GM12891 (cell line): ENCODE measurements around the gene OLA1.

Experiments used
- PAX5 ChIP-seq: IDR thresholded peaks from 2 replicates; pipeline ENCODE4 v1.6.1; 2011; ENCODE audit warnings: low read length, moderate library complexity, mild to moderate bottlenecking; ENCODE audit not compliant: insufficient read depth, severe bottlenecking
- POLR2A ChIP-seq: IDR thresholded peaks from 2 replicates; pipeline ENCODE4 v1.6.1; 2011; ENCODE audit warnings: low read depth, low read length, control low read depth
- POLR2AphosphoS5 ChIP-seq: IDR thresholded peaks from 2 replicates; pipeline ENCODE4 v1.6.1; 2011; ENCODE audit warnings: low read depth, low read length, control low read depth

- TF ChIP-seq POLR2A = no peak
- no peak for TF ChIP-seq POLR2AphosphoS5
- TF ChIP-seq PAX5 = no peak
Observed at GRCh38 chr2:174248998-174249592, 763 bp upstream of the OLA1 start.
